Activated gamma-delta T cell treated with anti-CD3 and anti-CD28 coated beads, Interleukin-2, amount 50 U/mL, for 16 hours (primary cell): ENCODE data around the gene LY9.
"Not testable (repeated sequence)": the region's sequence is repeated elsewhere in the genome, so short reads cannot be mapped to it uniquely, and the experiment has no call there.

Source experiments
- DNase-seq: peaks from one replicate; pipeline ENCODE4 v3.0.0-alpha.2; 2020; ENCODE audit warnings: low read depth

The LY9 gene

DNA sequence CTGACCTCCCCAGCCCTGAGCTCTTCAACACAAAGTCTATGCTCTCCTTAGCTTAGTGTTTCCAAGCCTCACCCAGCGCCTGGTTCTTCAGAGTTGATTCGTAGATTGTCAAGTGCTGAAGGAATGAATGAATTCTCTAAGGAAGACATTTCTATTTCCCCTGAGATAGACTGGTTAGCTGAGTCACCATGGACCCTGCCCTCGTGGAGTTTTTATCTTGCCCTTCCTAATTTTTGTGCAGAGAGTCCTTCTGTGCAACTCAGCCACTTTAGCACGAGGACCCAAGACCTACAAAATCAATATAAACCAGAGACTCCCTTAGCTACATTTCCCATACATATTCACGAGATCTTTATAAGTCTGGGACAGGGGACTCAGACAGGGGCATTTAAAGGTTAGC, 69.4 kb downstream of the LY9 start:
- no peak for DNase-seq

DNA sequence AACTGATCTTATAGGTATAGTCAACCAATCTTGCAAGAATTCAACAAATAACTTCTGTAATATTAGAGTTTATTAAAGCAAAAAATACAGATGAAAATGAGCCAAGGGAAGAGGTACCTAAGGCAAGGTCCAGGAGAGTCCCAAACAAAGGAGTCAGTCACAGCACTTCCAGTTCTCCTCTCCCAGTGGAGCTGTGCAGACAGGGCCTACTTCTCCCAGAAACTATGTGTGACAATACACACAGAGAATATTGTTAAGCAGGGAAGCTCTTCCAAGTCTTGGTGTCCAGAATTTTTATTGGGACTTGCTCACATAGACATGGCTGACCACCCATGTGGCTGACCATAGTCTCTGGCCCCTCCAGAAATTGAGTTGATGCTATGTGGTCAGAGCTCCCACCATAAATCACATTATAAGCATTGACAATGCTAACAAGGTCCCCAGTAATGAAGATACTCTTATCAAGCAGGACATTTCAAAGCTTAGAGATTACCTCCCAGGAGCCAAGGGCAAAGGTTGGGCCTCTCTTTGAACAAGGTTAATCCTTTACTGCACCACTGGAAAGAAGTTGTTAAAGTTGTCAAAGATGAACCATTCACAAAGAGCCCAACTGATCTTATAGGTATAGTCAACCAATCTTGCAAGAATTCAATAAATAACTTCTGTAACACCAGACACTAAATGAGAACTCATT, 70.2 kb downstream of the LY9 start:
- DNase-seq: no peak

DNA sequence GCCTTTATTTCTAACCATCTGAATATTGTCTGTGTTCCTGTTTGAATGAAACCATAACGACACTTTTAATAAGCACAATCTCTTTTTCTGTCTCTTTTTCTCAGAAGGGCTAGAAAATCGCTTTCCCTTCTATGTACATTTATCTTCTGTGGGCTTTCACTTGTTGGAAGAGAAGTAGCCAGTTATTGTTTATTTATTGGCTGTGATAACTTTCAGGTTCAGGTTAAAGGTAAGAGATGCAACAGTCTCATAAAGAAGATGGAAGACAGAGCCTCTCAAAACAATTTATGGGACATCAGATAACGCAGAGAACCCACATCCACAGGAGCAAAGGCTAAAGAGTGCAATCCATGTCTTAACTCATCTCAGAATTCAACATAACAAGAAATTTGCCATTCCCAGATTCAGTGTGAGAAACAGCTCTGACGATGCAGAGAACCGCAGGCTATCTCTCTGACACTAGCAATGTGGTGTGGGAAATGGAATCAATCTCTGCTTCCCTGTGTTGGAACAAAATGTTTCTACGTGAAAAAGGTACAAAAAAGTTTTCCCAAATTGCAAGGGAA, 70.8 kb downstream of the LY9 start:
- DNase-seq: no peak

DNA sequence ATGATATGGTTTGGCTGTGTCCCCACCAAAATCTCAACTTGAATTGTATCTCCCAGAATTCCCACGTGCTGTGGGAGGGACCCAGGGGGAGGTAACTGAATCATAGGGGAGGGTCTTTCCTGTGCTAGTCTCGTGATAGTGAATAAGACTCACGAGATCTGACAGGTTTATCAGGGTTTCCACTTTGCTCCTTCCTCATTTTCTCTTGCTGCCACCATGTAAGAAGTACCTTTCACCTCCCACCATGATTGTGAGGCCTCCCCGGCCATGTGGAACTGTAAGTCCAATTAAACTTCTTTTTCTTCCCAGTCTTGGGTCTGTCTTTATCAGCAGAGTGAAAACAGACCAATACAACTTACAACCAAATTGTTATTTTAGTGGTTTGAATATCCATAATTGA, 71.7 kb downstream of the LY9 start:
- not testable (repeated sequence) for DNase-seq

DNA sequence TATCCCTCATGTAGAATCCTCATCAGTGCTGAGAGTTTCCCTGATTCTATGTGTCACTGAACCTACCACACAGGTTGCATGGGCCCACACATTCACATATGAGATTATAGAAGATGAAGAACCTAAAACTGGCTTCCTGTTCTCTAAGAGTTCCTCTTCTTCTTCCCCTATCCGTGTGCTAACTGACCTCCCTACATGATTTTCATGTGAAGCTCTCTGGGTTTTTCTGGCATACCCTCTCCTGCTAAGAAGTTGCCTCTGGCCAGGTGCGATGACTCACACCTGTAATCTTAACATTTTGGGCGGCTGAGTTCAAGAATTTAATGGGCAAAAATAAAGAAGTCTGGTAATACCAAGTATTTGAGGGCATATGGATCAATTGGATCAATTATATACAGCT, 72.2 kb downstream of the LY9 start:
- DNase-seq: no peak

DNA sequence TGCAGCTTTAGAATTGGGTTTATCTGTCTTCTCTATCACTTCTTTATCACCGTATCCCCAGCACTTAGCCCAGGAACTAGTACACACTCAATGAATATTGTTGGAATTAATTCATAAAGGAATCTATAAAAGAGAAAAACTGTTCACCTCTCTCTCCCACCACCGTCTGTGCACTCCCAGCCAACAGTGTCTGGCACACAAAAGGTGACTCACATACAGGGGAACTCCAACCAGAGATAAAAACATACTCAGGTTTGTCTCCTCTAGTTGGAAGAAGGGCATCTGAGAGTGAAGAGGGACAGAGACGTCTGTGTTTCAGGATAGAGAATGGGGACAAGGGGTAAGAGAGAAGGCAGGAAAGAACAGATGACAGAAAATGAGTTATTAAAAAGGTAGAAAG, 79.0 kb downstream of the LY9 start:
- no peak for DNase-seq

DNA sequence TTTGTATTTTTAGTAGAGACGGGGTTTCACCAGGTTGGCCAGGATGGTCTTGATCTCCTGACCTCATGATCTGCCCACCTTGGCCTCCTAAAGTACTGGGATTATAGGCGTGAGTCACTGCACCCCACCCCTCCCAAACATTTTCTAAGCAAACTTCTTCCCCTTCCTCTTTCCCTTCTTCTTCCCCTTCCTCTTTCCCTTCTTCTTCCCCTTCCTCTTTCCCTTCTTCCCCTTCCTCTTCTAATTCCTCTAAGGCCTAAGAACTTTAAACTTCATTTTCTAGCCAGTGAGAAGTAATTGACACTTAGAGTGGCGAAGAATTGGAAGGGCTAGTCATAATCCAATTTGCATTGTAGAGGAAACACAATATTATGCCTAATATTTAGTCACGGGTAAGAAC, 79.6 kb downstream of the LY9 start:
- not testable (repeated sequence) for DNase-seq

DNA sequence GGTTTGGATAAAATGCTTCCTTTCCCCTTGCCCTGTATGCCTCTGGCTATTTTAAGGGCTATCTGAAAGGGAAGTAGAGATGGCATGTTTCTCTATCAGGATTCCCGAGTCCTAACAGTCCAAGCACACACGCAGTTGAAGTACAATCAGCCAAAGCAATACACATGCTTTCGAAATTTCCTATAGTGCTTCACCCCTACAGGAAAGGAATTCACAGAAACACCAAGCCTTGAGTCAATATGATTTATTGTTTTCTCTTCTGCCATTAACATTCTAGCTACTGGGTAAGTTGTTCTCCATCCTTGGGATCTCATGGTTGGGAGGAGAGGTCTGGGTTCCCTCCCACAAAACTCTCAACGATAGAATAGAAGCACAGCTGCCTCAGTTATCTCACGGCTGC, 80.3 kb downstream of the LY9 start:
- no peak for DNase-seq

DNA sequence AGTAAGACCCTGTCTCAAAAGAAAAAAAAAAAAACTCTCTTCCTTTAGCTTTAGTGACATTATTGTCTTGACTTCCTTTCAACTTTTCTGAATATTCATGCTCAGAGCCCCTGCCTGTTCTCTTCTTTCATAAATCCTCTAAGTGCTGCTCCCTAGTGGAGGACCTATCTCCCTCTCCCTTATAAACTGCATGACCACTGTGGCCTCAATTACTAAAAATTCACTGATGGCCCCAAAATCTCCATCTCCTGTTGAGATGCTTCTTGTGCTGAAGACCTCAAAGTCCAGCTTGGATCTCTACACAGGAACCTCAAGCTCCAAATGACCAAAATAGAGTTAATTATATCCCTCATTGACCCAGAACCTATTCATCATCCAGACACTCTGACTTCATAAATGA, 81.2 kb downstream of the LY9 start:
- no peak for DNase-seq
